ENCODE results near the gene MCU.

DNA sequence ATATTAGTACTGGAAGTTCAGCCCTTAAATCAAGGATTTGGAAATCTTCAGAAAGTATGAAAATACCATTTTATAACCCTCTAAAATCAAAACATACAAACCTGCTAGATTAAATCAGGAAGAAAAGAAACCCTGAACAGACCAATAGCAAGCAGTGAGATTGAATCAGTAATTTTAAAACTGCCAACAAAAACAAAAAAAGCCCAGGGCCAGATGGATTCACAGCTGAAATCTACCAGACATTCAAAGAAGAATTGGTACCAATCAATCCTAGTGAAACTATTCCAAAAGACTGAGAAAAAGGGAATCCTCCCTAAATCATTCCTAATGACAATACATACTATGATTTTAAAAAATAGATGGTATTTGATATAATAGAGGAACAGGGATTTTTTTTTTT is 70.1 kb downstream of the MCU start:
- TF ChIP-seq, protein P1, sequence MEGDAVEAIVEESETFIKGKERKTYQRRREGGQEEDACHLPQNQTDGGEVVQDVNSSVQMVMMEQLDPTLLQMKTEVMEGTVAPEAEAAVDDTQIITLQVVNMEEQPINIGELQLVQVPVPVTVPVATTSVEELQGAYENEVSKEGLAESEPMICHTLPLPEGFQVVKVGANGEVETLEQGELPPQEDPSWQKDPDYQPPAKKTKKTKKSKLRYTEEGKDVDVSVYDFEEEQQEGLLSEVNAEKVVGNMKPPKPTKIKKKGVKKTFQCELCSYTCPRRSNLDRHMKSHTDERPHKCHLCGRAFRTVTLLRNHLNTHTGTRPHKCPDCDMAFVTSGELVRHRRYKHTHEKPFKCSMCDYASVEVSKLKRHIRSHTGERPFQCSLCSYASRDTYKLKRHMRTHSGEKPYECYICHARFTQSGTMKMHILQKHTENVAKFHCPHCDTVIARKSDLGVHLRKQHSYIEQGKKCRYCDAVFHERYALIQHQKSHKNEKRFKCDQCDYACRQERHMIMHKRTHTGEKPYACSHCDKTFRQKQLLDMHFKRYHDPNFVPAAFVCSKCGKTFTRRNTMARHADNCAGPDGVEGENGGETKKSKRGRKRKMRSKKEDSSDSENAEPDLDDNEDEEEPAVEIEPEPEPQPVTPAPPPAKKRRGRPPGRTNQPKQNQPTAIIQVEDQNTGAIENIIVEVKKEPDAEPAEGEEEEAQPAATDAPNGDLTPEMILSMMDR (IDR thresholded peaks at IDR 0.05; ENCODE audit: poor library complexity): no peak
- TF ChIP-seq EZH2phosphoT487 (IDR thresholded peaks at IDR 0.05; ENCODE audit: low read depth, severe bottlenecking, unreplicated experiment): no peak
